ENCODE data around the gene KDM6A.

GRCh38 chrX:44908827-44909226, 35.8 kb downstream of the KDM6A start:
- TF ChIP-seq CTCF (IDR thresholded peaks at IDR 0.05) (no peak), POLR2A (IDR thresholded peaks at IDR 0.05) (no peak)

Data from transverse colon (tissue), 3 donors.